ENCODE results near the gene GRAP2. TPM values are rescaled to one million over a fixed set of nuclear protein-coding genes. Genes with fewer than 3 reads are reported as not detected.

The GRAP2 gene
- total and polyA plus RNA-seq, 2 experiments from 2014 or later: 0.42 TPM; not detected in 1

- Histone ChIP-seq H3K4me1 (ENCODE audit: insufficient read depth) (peaks cover 10% of the 10 kb centered on the region; the same call in 1 of the 2 replicates), H3K4me2 (no peak overlapping the region), H3K79me2 (replicated peaks; ENCODE audit: insufficient read depth) (no peaks in the 10 kb centered on the region), H3K27me3 (ENCODE audit: insufficient read depth) (no peaks in the 10 kb centered on the region), H3K27ac (ENCODE audit: low read depth) (no peak overlapping the region), H4K20me1 (replicated peaks; ENCODE audit: insufficient read depth) (no peaks in the 10 kb centered on the region), H3K9me2 (ENCODE audit: insufficient read depth) (no peaks in the 10 kb centered on the region), H3K4me3 (no peak overlapping the region), H3F3A (replicated peaks; ENCODE audit: low read depth) (no peaks in the 10 kb centered on the region), H3K36me3 (ENCODE audit: insufficient read depth) (no peaks in the 10 kb centered on the region), H2AFZ (no peak overlapping the region)
- Mint-ChIP-seq H3K4me3 (no peak overlapping the region), H3K27ac (no peak overlapping the region), H3K4me1 (peaks cover 23% of the 10 kb centered on the region), H3K36me3 (ENCODE audit: low read depth) (no peaks in the 10 kb centered on the region), H3K27me3 (ENCODE audit: insufficient read depth, low read depth, poor library complexity) (no peaks in the 10 kb centered on the region), H3K9me3 (no peaks in the 10 kb centered on the region)
- DNase-seq (ENCODE audit: low spot score) (no peak), ATAC-seq (no peak)
- TF ChIP-seq EZH2phosphoT487 (IDR thresholded peaks at IDR 0.05; ENCODE audit: unreplicated experiment) (no peak), STAT1 (IDR thresholded peaks at IDR 0.05; ENCODE audit: unreplicated experiment) (no peak), ETS1 (IDR thresholded peaks at IDR 0.05) (no peak), ZNF331 (CRISPR knock-in tag; IDR thresholded peaks at IDR 0.05; ENCODE audit: low read depth) (no peak), NANOG (IDR thresholded peaks at IDR 0.05; ENCODE audit: borderline replicate concordance) (no peak), CTCF (conservative IDR thresholded peaks at IDR 0.05; ENCODE audit: low read depth in 2 of 2) (no peak), CREB1 (CRISPR knock-in tag; IDR thresholded peaks at IDR 0.05; ENCODE audit: low read depth) (no peak), REST (IDR thresholded peaks at IDR 0.05; ENCODE audit: unreplicated experiment) (no peak), POLR2AphosphoS5 (IDR thresholded peaks at IDR 0.05; ENCODE audit: low read depth) (no peak)
Observed at GRCh38 chr22:39925273-39925672, 24.4 kb downstream of the GRAP2 start.
